Spleen (tissue), 7 donors: ENCODE measurements around the gene MRPL3.

Experiments used
- CTCF ChIP-seq, 11 experiments: fragments of 200-600 bp in 7 of 11; fragments of 450-650 bp in 4 of 11; sonication (generic) in 4 of 11; IDR thresholded peaks in 8 of 11; conservative IDR thresholded peaks in 3 of 11; 1 replicate in 7 of 11; 2 replicates in 4 of 11; pipeline versions ENCODE4 v1.4.0 to v1.8.0; 2016 to 2021; ENCODE audit warnings: antibody characterized with exemption in 11 of 11, inconsistent platforms in 4 of 11, mild to moderate bottlenecking in 1 of 11
- POLR2A ChIP-seq, 3 donors: fragments of 450-650 bp; IDR thresholded peaks; one replicate each; pipeline ENCODE4 v1.5.1; 2017; ENCODE audit warnings: antibody characterized with exemption in 3 of 3, mild to moderate bottlenecking in 1 of 3
- POLR2AphosphoS5 ChIP-seq, 3 donors: sonication (generic); formaldehyde crosslinking; IDR thresholded peaks; one replicate each; pipeline ENCODE4 v1.5.1; 2017; ENCODE audit warnings: antibody characterized with exemption in 3 of 3
- donor health status: DM: no; HTN: no; CAD: no; lungs with moderate emphysema.
- donor health status: DM: no; HTN: no; CAD: no.
- donor health status: DM: no; HTN: no; CAD: no.

- TF ChIP-seq POLR2A (IDR thresholded peaks at IDR 0.05) (no peak), POLR2AphosphoS5 (IDR thresholded peaks at IDR 0.05) (no peak), CTCF (IDR thresholded peaks at IDR 0.05 in 8 of 11, conservative IDR thresholded peaks at IDR 0.05 in 3 of 11) (no peak)
These were observed 49.2 kb downstream of the MRPL3 start for GRCh38 chr3:131453533-131453932.
